Type B pancreatic cell (in vitro differentiated cells): ENCODE measurements around the gene KRTAP4-5. TPM values are rescaled to one million over a fixed set of nuclear protein-coding genes. Genes with fewer than 3 reads are reported as not detected.
"Not testable (repeated sequence)": the region's sequence is repeated elsewhere in the genome, so short reads cannot be mapped to it uniquely, and the experiment has no call there.

Experiments used
- DNase-seq: peaks from one replicate; pipeline ENCODE4 v3.0.0; 2021; ENCODE audit warnings: mixed read lengths; ENCODE audit not compliant: unreplicated experiment; ENCODE audit errors: extremely low spot score
- H3K27ac Mint-ChIP-seq: 2 replicates; pipeline ENCODE4 v1.8.0; 2021; ENCODE audit warnings: mild to moderate bottlenecking, mixed read lengths
- H3K27me3 Mint-ChIP-seq: 2 replicates; pipeline ENCODE4 v1.8.0; 2021; ENCODE audit warnings: mixed read lengths
- H3K36me3 Mint-ChIP-seq: 2 replicates; pipeline ENCODE4 v1.8.0; 2021; ENCODE audit warnings: mixed read lengths
- H3K4me1 Mint-ChIP-seq: one replicate; pipeline ENCODE4 v1.8.0; 2021; ENCODE audit warnings: mixed read lengths; ENCODE audit not compliant: unreplicated experiment
- H3K4me3 Mint-ChIP-seq: 2 replicates; pipeline ENCODE4 v1.8.0; 2021; ENCODE audit warnings: mild to moderate bottlenecking, mixed read lengths
- H3K9me3 Mint-ChIP-seq: 2 replicates; pipeline ENCODE4 v1.8.0; 2021; ENCODE audit warnings: mixed read lengths
- CTCF ChIP-seq: fragments of 200-600 bp; sonication (generic); conservative IDR thresholded peaks from 2 replicates; pipeline ENCODE4 v1.5.0; 2021; ENCODE audit warnings: antibody characterized with exemption, mild to moderate bottlenecking
- total RNA-seq: library from RNA; stranded (reverse); gene quantifications from 2 replicates; pipeline ENCODE4 v1.2.1, GENCODE V29; 2021; ENCODE audit warnings: low replicate concordance

Gene KRTAP4-5
- total RNA-seq, 1 donor from 2014 or later = not detected

GRCh38 chr17:41153856-41154255, 4.2 kb upstream of the KRTAP4-5 start:
- no peaks in the 10 kb centered on the region for H3K4me1 Mint-ChIP-seq
- peaks cover 3% of the 10 kb centered on the region for H3K27me3 Mint-ChIP-seq
- no peak for DNase-seq
- no peak overlapping the region for H3K4me3 Mint-ChIP-seq
- TF ChIP-seq CTCF = no peak
- H3K27ac Mint-ChIP-seq = no peak overlapping the region
- H3K36me3 Mint-ChIP-seq = no peaks in the 10 kb centered on the region
- no peaks in the 10 kb centered on the region for H3K9me3 Mint-ChIP-seq

GRCh38 chr17:41151525-41151924, 1.9 kb upstream of the KRTAP4-5 start:
- Mint-ChIP-seq H3K36me3 (no peaks in the 10 kb centered on the region), H3K4me1 (no peaks in the 10 kb centered on the region), H3K9me3 (no peaks in the 10 kb centered on the region), H3K27ac (no peak overlapping the region), H3K27me3 (peaks cover 4% of the 10 kb centered on the region), H3K4me3 (no peak overlapping the region)
- DNase-seq = no peak
- TF ChIP-seq CTCF = no peak

- H3K27ac Mint-ChIP-seq = no peak overlapping the region
- H3K27me3 Mint-ChIP-seq = peaks cover 4% of the 10 kb centered on the region
- H3K4me1 Mint-ChIP-seq = no peaks in the 10 kb centered on the region
- no peak overlapping the region for H3K4me3 Mint-ChIP-seq
- H3K9me3 Mint-ChIP-seq = no peaks in the 10 kb centered on the region
- H3K36me3 Mint-ChIP-seq = no peaks in the 10 kb centered on the region
- no peak for TF ChIP-seq CTCF
- DNase-seq = no peak
Measured at GRCh38 chr17:41150026-41150425, 401 bp upstream of the KRTAP4-5 start.

GRCh38 chr17:41148971-41149651, 514 bp downstream of the KRTAP4-5 start:
- H3K4me3 Mint-ChIP-seq, H3K9me3 Mint-ChIP-seq, H3K27ac Mint-ChIP-seq, DNase-seq, H3K4me1 Mint-ChIP-seq, H3K27me3 Mint-ChIP-seq, H3K36me3 Mint-ChIP-seq: not testable (repeated sequence)

- Mint-ChIP-seq H3K27me3 (peaks cover 4% of the 10 kb centered on the region), H3K4me1 (no peaks in the 10 kb centered on the region), H3K27ac (no peak overlapping the region), H3K36me3 (peaks cover 3% of the 10 kb centered on the region), H3K4me3 (no peak overlapping the region), H3K9me3 (peaks cover 9% of the 10 kb centered on the region)
- no peak for DNase-seq
- no peak for TF ChIP-seq CTCF
Measured at GRCh38 chr17:41147531-41148204, 2.0 kb downstream of the KRTAP4-5 start.

GRCh38 chr17:41145261-41145660, 4.4 kb downstream of the KRTAP4-5 start:
- no peak overlapping the region for H3K27ac Mint-ChIP-seq
- peaks cover 4% of the 10 kb centered on the region for H3K27me3 Mint-ChIP-seq
- TF ChIP-seq CTCF = no peak
- H3K4me1 Mint-ChIP-seq = no peaks in the 10 kb centered on the region
- no peak for DNase-seq
- no peak overlapping the region for H3K4me3 Mint-ChIP-seq
- H3K9me3 Mint-ChIP-seq = peaks cover 22% of the 10 kb centered on the region
- peaks cover 8% of the 10 kb centered on the region for H3K36me3 Mint-ChIP-seq
